GM19193 (cell line): Measurements from ENCODE around the gene FAT1.

Experiments used
- POLR2A ChIP-seq: IDR thresholded peaks from 4 replicates; pipeline ENCODE4 v1.6.1; 2011; ENCODE audit not compliant: insufficient read depth, insufficient read length; ENCODE audit errors: extremely low read depth

Gene FAT1

DNA sequence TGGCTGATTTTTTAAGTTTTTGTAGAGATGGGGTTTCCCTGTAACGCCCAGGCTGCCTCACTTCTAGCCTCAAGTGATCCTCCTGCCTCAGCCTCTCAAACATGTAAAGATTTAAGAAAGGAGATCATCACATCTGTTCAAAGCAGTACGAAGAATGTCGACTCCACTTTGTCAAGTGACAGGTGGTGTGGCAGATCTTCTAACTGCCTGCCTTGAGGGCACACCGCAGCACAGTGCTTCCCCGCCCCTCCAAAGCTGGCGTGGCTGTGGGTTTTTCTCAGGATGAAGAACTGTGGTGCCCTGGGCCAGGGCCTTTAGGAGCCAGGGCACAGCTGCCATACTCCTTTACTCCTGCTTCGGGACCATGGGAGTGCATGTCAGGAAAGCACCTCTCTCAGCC is 125.0 kb downstream of the FAT1 start:
- no peak for TF ChIP-seq POLR2A

GRCh38 chr4:186596850-186597390 is 126.7 kb downstream of the FAT1 start:
- no peak for TF ChIP-seq POLR2A

DNA sequence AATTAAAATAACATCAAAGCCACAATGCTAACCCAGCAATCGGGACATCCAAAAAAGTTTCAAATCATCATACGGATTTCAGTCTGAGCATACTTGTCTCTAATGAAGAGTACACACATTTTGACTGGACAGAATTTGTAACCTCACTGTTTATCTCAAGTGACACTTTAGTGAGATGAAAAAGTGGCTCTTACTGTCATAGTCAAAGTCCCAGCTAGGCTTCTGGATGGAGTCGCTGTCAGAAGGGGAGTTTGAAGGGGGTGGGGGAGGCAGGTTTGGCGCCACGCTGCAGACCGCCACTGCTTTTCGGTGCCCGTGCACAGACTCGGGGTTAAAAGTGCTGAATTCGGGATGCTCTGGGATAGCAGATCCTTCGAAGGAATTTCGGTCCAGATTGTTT is 127.3 kb downstream of the FAT1 start:
- no peak for TF ChIP-seq POLR2A

GRCh38 chr4:186593587-186593973 is 130.1 kb downstream of the FAT1 start:
- TF ChIP-seq POLR2A, result no peak

- no peak for TF ChIP-seq POLR2A
Observed at GRCh38 chr4:186592966-186593586, 130.6 kb downstream of the FAT1 start.

- TF ChIP-seq POLR2A, result no peak
Observed at GRCh38 chr4:186592445-186592844, 131.2 kb downstream of the FAT1 start.

DNA sequence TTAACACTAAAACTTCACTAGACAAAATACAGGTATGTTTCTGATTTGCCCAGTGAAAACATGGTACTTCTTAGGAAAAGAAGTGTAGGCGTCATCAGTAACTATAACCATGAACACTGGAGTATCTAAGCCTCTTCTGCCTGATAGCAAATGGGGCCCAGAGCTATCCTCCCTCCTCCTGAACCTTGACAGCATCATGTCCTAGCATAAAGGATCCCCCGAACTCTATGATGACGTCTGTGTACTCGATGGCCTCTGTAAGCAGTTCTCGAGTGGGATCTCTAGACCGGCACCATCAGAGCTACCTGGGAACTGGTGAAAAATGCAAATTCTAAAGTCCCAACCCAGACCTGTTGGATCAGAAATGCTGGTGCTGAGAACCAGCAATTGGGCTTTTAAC is 132.0 kb downstream of the FAT1 start:
- no peak for TF ChIP-seq POLR2A

DNA sequence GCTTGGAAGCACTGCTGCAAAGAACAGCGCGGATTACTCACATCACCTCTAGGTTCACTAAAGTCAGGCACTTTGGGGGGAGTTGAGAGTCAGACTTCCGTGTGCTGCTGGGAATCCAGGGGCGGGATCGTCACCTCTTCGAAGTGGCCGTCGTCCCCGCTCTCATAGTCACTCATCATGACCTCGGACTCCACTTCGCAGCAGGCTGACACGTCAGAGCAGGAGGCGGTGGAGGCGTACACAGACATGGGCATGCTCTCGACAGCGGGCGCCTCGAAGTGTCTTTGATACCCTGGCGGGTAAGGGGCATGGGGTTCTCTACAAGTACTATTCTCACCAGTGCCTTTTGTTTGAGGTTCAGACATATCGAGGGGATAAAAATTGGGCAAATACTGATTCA is 135.2 kb downstream of the FAT1 start:
- no peak for TF ChIP-seq POLR2A

GRCh38 chr4:186587416-186588018 is 136.1 kb downstream of the FAT1 start:
- TF ChIP-seq POLR2A, result no peak

DNA sequence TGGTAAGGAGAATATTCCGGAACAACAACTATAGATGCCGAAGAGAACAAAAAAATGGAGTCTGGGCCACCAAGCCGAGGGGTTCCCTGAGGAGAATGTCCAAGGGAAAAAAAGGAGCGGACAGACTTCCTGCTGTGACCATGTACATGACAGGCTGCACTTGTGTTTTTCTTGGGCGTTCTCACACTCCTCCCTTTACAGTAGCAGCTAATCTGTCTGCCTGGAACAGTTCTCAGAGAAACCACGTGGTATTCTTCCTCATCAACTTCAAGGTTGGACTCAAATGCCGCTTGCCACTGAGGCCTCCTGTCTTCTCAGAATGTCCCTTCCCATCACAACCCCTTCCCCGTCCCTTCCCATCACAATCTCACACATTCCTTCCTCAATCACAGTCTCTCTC is 137.5 kb downstream of the FAT1 start:
- no peak for TF ChIP-seq POLR2A

DNA sequence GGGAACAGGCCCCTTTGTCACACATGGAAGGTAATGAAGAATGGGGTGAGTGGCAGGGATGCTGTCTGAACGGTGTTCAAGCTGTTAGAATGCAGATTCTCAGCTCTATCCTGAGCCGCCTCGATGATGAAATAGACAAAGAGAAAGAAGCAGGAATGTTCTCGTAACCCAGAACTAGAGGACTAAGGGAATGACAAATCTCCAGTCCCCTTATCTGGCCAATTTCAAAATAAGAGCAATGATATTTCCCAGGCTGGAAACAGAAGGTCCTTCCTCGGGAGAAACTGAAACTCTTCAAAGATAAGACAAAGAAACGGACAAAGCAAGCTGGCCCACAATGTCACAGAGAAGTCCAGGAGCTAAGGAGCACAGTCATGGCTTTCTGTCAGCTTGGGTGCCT is 138.7 kb downstream of the FAT1 start:
- no peak for TF ChIP-seq POLR2A

DNA sequence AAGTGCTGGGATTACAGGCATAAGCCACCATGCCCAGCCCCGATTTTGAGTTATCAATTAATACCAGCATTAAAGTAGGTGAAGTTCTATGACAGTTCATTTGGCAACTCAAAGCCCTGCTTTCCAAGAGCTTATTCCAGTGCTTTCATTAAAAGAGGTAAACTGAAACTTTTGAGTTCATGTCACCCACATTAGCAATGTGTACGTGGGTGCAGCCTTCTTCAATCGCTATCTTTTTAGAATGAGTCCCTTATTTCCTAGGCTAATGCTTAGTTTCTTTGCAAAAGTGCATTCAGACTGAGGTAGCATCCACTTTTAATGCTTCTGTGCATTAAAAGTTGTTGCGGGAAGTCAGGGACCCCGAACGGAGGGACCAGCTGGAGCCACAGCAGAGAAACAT is 142.2 kb downstream of the FAT1 start:
- TF ChIP-seq POLR2A, result no peak

DNA sequence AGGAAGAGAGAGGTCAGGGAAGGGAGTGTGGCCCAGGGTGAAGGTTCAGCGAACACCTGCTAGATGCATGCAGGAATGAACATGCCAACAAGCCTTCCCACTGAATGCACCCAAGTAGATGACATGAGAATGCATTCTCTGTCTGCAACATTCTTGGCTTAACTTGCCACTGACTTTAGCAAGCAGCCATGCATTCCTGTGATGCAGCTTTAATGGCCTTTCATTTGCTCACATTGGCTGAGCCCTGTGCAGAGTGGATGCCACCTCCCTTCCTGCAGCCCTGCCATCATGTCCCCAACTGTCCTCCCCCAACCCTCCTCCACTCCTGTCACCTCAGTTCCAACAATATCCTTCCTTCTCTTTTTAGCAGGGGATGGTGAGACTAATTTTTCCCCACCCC is 143.0 kb downstream of the FAT1 start:
- no peak for TF ChIP-seq POLR2A

DNA sequence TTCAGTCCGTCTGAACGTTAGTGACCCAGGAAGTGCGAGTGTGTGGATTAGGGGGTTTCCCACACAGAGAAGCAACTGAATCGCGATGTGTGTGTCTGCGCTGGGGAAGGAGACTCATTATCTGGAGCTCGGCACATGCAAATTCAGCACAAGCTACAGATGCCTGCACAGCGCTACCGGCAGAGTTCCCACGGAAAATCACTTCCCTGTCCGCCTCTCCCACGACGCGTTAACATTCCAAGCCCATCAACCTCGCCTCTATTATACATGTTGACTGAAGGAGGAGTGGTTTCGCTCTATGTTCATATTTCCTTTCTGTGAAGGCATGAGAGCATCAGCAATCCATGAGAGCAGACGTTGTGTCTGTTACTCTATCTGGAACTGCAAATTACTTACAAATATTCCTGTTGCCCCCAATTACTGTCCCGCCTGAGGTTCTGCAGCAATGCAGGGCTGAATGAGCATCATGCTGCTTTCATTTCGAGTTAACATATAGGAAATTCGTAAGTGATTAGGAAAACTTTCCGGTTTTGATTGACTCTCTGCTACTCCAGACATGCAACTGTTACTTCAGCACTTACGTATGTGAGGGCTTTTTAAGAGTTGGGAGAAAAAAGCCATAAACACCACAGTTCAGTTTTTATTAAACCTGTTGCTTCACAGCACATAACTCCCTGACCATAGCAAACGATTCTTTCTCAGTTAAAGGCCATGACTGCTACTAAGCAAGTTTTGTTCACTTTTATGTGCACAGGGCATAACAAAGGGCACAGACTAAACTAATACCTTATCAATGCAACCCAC is 153.3 kb downstream of the FAT1 start:
- no peak for TF ChIP-seq POLR2A

DNA sequence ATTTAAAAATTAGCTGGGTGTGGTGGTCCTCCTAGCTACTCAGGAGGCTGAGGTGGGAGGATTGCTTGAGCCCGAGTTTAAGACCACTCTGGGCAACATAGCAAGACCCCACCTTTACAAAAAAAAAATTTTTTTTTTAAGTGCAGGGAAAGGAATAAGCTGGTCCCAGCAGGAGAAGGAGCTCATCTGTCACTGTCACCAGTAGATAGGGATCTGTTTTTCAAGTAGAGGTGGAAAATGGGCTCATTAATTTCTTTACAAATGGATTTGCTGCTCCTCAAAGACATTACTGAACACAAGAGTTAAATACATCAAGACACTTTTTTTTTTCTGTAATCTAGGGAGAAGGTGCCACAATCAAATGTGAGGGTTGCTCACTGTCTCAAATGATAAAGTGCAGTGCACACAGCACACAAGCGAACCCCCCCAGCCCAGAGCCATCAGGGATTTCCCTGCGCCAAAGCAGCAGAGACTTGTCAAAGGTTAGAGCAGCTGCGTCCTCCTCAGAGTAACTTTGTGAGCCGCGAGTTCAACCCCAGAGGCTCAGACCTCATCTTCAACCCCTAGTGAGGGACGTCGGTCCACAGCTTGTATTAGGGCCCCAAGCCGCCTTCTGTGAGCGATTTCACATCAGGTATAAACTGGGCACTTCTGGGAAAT is 154.0 kb downstream of the FAT1 start:
- no peak for TF ChIP-seq POLR2A
